H1 (cell line): ENCODE measurements around the gene ATP6V1E1. TPM values are rescaled to one million over a fixed set of nuclear protein-coding genes. Genes with fewer than 3 reads are reported as not detected.

ENCODE experiments used
- CTCF ChIA-PET: fragments of 300-600 bp; sonication (Branson Sonifier 250); formaldehyde crosslinking; loops from one replicate; lab custom pipeline; 2021; ENCODE audit not compliant: partially characterized antibody; lab: Charles Lee
- POLR2A ChIA-PET: fragments of 300-600 bp; sonication (Branson Sonifier 250); formaldehyde crosslinking; loops from one replicate; lab custom pipeline; 2021; ENCODE audit warnings: inconsistent platforms; ENCODE audit not compliant: partially characterized antibody; lab: Charles Lee
- DNase-seq, 2 experiments: peaks; one replicate each; pipeline versions ENCODE4 v3.0.0 to v3.0.0-alpha.2; 2010 to 2022; ENCODE audit warnings: low spot score in 2 of 2, low read depth in 1 of 2, mixed read lengths in 1 of 2
- FAIRE-seq: peaks from 2 replicates; lab custom pipeline; 2011; peaks lifted over from hg19 to GRCh38; lab: Jason Lieb, UNC
- H2AFZ ChIP-seq: 2 replicates; pipeline ENCODE4 v1.8.1; 2012; ENCODE audit warnings: low read length, inconsistent platforms
- H2AK5ac ChIP-seq: 2 replicates; pipeline ENCODE4 v1.6.1; 2013; ENCODE audit warnings: low read depth, low read length
- H2BK120ac ChIP-seq: replicated peaks from 2 replicates; pipeline ENCODE3; 2013; ENCODE audit warnings: low read depth, low read length, inconsistent platforms
- H2BK12ac ChIP-seq: 2 replicates; pipeline ENCODE4 v1.6.1; 2013; ENCODE audit warnings: low read depth, low read length
- H2BK15ac ChIP-seq: 2 replicates; pipeline ENCODE4 v1.6.1; 2013; ENCODE audit warnings: low read length
- H2BK20ac ChIP-seq: 2 replicates; pipeline ENCODE4 v1.6.1; 2013; ENCODE audit warnings: low read length
- H2BK5ac ChIP-seq: 2 replicates; pipeline ENCODE4 v1.6.1; 2013; ENCODE audit warnings: low read depth, low read length
- H3K14ac ChIP-seq: 2 replicates; pipeline ENCODE4 v1.6.1; 2013; ENCODE audit warnings: inconsistent platforms; ENCODE audit not compliant: insufficient read length
- H3K18ac ChIP-seq: 2 replicates; pipeline ENCODE4 v1.6.1; 2013; ENCODE audit warnings: low read length; ENCODE audit errors: extremely low read depth
- H3K23ac ChIP-seq: 2 replicates; pipeline ENCODE4 v1.6.1; 2013; ENCODE audit warnings: inconsistent platforms; ENCODE audit not compliant: insufficient read length
- H3K23me2 ChIP-seq: 2 replicates; pipeline ENCODE4 v1.6.1; 2013; ENCODE audit warnings: low read depth, low read length
- H3K27ac ChIP-seq: 2 replicates; pipeline ENCODE4 v1.6.1; 2011; ENCODE audit warnings: low read depth, low read length, inconsistent platforms
- H3K27me3 ChIP-seq, 4 experiments: replicated peaks in 1 of 4; 1 replicate in 1 of 4; 2 replicates in 3 of 4; pipeline versions ENCODE4 v1.6.1 to v1.8.1; 2011 to 2013; ENCODE audit warnings: low read length in 3 of 4, mild to moderate bottlenecking in 3 of 4, inconsistent platforms in 2 of 4, mixed read lengths in 2 of 4, moderate library complexity in 1 of 4; ENCODE audit not compliant: control insufficient read depth in 3 of 4, insufficient read depth in 3 of 4; ENCODE audit errors: extremely low read depth in 1 of 4
- H3K36me3 ChIP-seq, 4 experiments: 2 replicates each; pipeline versions ENCODE4 v1.6.1 to v1.8.1; 2011 to 2013; ENCODE audit warnings: mild to moderate bottlenecking in 4 of 4, low read length in 3 of 4, moderate library complexity in 2 of 4, control low read depth in 1 of 4, inconsistent platforms in 1 of 4; ENCODE audit not compliant: insufficient read depth in 4 of 4, control insufficient read depth in 2 of 4
- H3K4ac ChIP-seq: replicated peaks from 2 replicates; pipeline ENCODE3; 2013; ENCODE audit warnings: low read length, low read depth, mixed read lengths, inconsistent platforms; ENCODE audit not compliant: insufficient read length
- H3K4me1 ChIP-seq, 4 experiments: replicated peaks in 1 of 4; 1 replicate in 1 of 4; 2 replicates in 3 of 4; pipeline versions ENCODE4 v1.6.1 to v1.8.1; 2011 to 2013; ENCODE audit warnings: low read length in 3 of 4, inconsistent platforms in 2 of 4, mixed read lengths in 1 of 4; ENCODE audit not compliant: insufficient read depth in 4 of 4, control insufficient read depth in 3 of 4
- H3K4me2 ChIP-seq, 2 experiments: 2 replicates each; pipeline versions ENCODE4 v1.6.1 to v1.8.1; 2011 to 2013; ENCODE audit warnings: low read depth in 2 of 2, low read length in 2 of 2, control low read depth in 1 of 2, inconsistent platforms in 1 of 2, mild to moderate bottlenecking in 1 of 2; ENCODE audit not compliant: insufficient read depth in 1 of 2
- H3K4me3 ChIP-seq, 4 experiments: fragments of 200-600, 300-600 bp in 1 of 4; sonication (generic), shearing (Covaris generic), sonication (Bioruptor Twin) in 1 of 4; 2 replicates each; pipeline versions ENCODE4 v1.5.1 to v1.8.1; 2011 to 2016; ENCODE audit warnings: low read length in 4 of 4, low read depth in 3 of 4, control low read depth in 2 of 4, inconsistent platforms in 2 of 4, mild to moderate bottlenecking in 2 of 4, mixed read lengths in 1 of 4, moderate library complexity in 1 of 4; ENCODE audit not compliant: insufficient read depth in 2 of 4; ENCODE audit errors: extremely low read depth in 1 of 4
- H3K56ac ChIP-seq: replicated peaks from 2 replicates; pipeline ENCODE3; 2013; ENCODE audit warnings: low read depth, mild to moderate bottlenecking, mixed read lengths, low read length, inconsistent platforms; ENCODE audit not compliant: insufficient read length
- H3K79me1 ChIP-seq: 2 replicates; pipeline ENCODE4 v1.6.1; 2013; ENCODE audit warnings: low read depth, low read length, control low read depth
- H3K79me2 ChIP-seq, 2 experiments: 2 replicates each; pipeline versions ENCODE4 v1.6.1 to v1.8.1; 2012 to 2013; ENCODE audit warnings: low read length in 2 of 2, mild to moderate bottlenecking in 2 of 2, inconsistent platforms in 1 of 2; ENCODE audit not compliant: insufficient read depth in 2 of 2, control insufficient read depth in 1 of 2
- H3K9ac ChIP-seq, 4 experiments: replicated peaks in 1 of 4; 1 replicate in 1 of 4; 2 replicates in 3 of 4; pipeline versions ENCODE4 v1.6.1 to v1.8.1; 2011 to 2013; ENCODE audit warnings: low read depth in 3 of 4, low read length in 3 of 4, control low read depth in 2 of 4, mild to moderate bottlenecking in 2 of 4, moderate library complexity in 2 of 4, inconsistent platforms in 1 of 4; ENCODE audit errors: extremely low read depth in 1 of 4
- H3K9me3 ChIP-seq, 2 experiments: 2 replicates each; pipeline versions ENCODE4 v1.6.1 to v1.8.1; 2012 to 2013; ENCODE audit warnings: mild to moderate bottlenecking in 2 of 2, moderate library complexity in 2 of 2, control low read depth in 1 of 2, inconsistent platforms in 1 of 2, low read depth in 1 of 2, low read length in 1 of 2, mixed read lengths in 1 of 2; ENCODE audit not compliant: insufficient read depth in 2 of 2
- H4K20me1 ChIP-seq, 2 experiments: replicated peaks in 1 of 2; 2 replicates each; pipeline versions ENCODE3 to v1.8.1; 2011 to 2013; ENCODE audit warnings: inconsistent platforms in 2 of 2, low read length in 2 of 2, mild to moderate bottlenecking in 1 of 2; ENCODE audit not compliant: insufficient read depth in 2 of 2, control insufficient read depth in 1 of 2
- H4K5ac ChIP-seq: 2 replicates; pipeline ENCODE4 v1.6.1; 2013; ENCODE audit warnings: low read length, low read depth, mixed read lengths, inconsistent platforms; ENCODE audit not compliant: insufficient read length
- H4K8ac ChIP-seq: 2 replicates; pipeline ENCODE4 v1.8.0; 2013; ENCODE audit warnings: mild to moderate bottlenecking, moderate library complexity, low read length, inconsistent platforms; ENCODE audit not compliant: insufficient read depth; ENCODE audit errors: extremely low read depth
- H4K91ac ChIP-seq: replicated peaks from 2 replicates; pipeline ENCODE3; 2013; ENCODE audit warnings: low read length, mixed read lengths, inconsistent platforms; ENCODE audit not compliant: insufficient read length
- BACH1 ChIP-seq: IDR thresholded peaks from 2 replicates; pipeline ENCODE4 v1.6.1; 2012; ENCODE audit warnings: low read length, improper control_type of control experiment
- CHD1 ChIP-seq: IDR thresholded peaks from 2 replicates; pipeline ENCODE4 v1.6.1; 2012; ENCODE audit warnings: low read depth, low read length, improper control_type of control experiment
- CREB1 ChIP-seq: IDR thresholded peaks from 2 replicates; pipeline ENCODE4 v1.6.1; 2012; ENCODE audit warnings: inconsistent platforms
- GABPA ChIP-seq: IDR thresholded peaks from 2 replicates; pipeline ENCODE4 v1.6.1; 2011; ENCODE audit warnings: mild to moderate bottlenecking, low read length, moderate library complexity, borderline replicate concordance; ENCODE audit not compliant: insufficient read depth
- HDAC6 ChIP-seq: IDR thresholded peaks from one replicate; pipeline ENCODE4 v1.7.1; 2012; ENCODE audit warnings: low read depth, mild to moderate bottlenecking, inconsistent platforms, low read length, moderate library complexity
- MAFK ChIP-seq: IDR thresholded peaks from 2 replicates; pipeline ENCODE4 v1.6.1; 2012; ENCODE audit warnings: low read depth, mild to moderate bottlenecking, improper control_type of control experiment, low read length
- RFX5 ChIP-seq: IDR thresholded peaks from 2 replicates; pipeline ENCODE4 v1.6.1; 2011; ENCODE audit warnings: low read depth, low read length, improper control_type of control experiment, borderline replicate concordance
- RXRA ChIP-seq: IDR thresholded peaks from 2 replicates; pipeline ENCODE4 v1.6.1; 2011; ENCODE audit warnings: low read depth, mild to moderate bottlenecking, low read length, moderate library complexity; ENCODE audit not compliant: insufficient read depth
- TAF1 ChIP-seq: IDR thresholded peaks from 2 replicates; pipeline ENCODE4 v1.6.1; 2011; ENCODE audit warnings: mild to moderate bottlenecking, low read depth, low read length
- ZNF274 ChIP-seq: IDR thresholded peaks from 2 replicates; pipeline ENCODE4 v1.7.0; 2012; ENCODE audit warnings: low read length, borderline replicate concordance; ENCODE audit errors: extremely low read depth
- WGBS, 2 experiments: shearing (Covaris generic) in 1 of 2; methylation state at CpG; one replicate each; pipeline versions ENCODE4 v1.1.6 to v1.1.7; 2013 to 2015; ENCODE audit warnings: low lambda C conversion rate in 2 of 2, mixed read lengths in 2 of 2, inconsistent platforms in 1 of 2, low coverage in 1 of 2, missing lambda C conversion rate in 1 of 2; ENCODE audit not compliant: insufficient replicate concordance in 2 of 2, insufficient coverage in 1 of 2, insufficient read length in 1 of 2; ENCODE audit errors: extremely low coverage in 1 of 2, missing lambda C conversion rate in 1 of 2; 5-methylcytosine and 5-hydroxymethylcytosine counted together
- polyA plus RNA-seq, 7 experiments: library from polyadenylated mRNA; depleted of rRNA in 3 of 7; stranded (reverse) in 5 of 7; unstranded in 2 of 7; fragments of >200 nt in 5 of 7; fragments of 200-250 nt in 2 of 7; gene quantifications; 1 replicate in 5 of 7; 2 replicates in 1 of 7; 4 replicates in 1 of 7; pipeline versions ENCODE4 v1.2.1 to v1.2.3, GENCODE V29; 2011 to 2013; ENCODE audit warnings: missing spikeins in 2 of 7, mixed read lengths in 2 of 7
- total RNA-seq: library from RNA; stranded (reverse); fragmentation: NEBNext Ultra II Directional; extraction: Animal tissue kit (Norgen Biotek cat#: 25700); gene quantifications from 2 replicates; pipeline ENCODE4 v1.2.1, GENCODE V29; 2021
- TF ChIP-seq, protein P1 (sequence below): IDR thresholded peaks from 2 replicates; pipeline ENCODE4 v1.6.1; 2011; ENCODE audit warnings: low read depth, mild to moderate bottlenecking, low read length; ENCODE audit not compliant: insufficient read depth

ATP6V1E1 gene
- total and polyA plus RNA-seq, 2 of the 8 experiments (the other 6 are each of a cell fraction or from before 2014, with no cell fraction given) = 80.4 to 88.1 TPM

DNA sequence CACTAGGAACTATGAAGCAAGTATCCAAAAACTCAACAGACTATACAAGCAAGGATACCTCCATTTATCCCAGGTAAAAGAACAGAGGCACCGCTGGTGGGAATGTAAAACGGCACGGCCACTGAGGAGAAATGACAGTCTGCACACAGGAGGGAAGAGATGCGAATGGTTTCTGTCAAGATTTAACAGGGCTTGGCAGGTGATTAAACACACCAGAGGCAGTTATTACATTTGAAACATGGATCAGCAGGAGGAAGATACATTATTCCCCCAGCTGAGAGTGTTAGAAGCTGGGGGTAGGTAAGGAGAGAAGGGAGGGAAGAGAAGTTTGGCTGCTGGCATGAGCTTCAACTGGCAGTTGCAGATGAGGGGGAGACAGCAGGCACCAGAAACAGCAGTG lies 30.2 kb downstream of the ATP6V1E1 start:
- Histone ChIP-seq H3K4me2 (no peak overlapping the region), H3K27ac (no peak overlapping the region), H2BK5ac (no peak overlapping the region), H3K23ac (no peak overlapping the region), H3K4ac (no peak overlapping the region), H4K5ac (no peak overlapping the region), H3K14ac (no peak overlapping the region), H3K23me2 (no peaks in the 10 kb centered on the region), H3K27me3 (no peaks in the 10 kb centered on the region), H3K79me2 (no peaks in the 10 kb centered on the region), H2BK15ac (no peak overlapping the region), H3K79me1 (no peaks in the 10 kb centered on the region), H2BK20ac (no peak overlapping the region), H4K20me1 (peaks cover 0 to 4% of the 10 kb centered on the region in 2 experiments), H2AFZ (no peak overlapping the region)
- FAIRE-seq (no peak), DNase-seq (no peak)
- POLR2A ChIA-PET = no interaction called here
- TF ChIP-seq, protein P1, sequence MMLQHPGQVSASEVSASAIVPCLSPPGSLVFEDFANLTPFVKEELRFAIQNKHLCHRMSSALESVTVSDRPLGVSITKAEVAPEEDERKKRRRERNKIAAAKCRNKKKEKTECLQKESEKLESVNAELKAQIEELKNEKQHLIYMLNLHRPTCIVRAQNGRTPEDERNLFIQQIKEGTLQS = no peak
- TF ChIP-seq GABPA = no peak
- TF ChIP-seq CREB1 = no peak
- no peak for TF ChIP-seq HDAC6
- TF ChIP-seq RXRA = no peak
- TF ChIP-seq ZNF274 = no peak
- no peak for TF ChIP-seq MAFK
- TF ChIP-seq CHD1 = no peak
- TF ChIP-seq TAF1 = no peak
- no peak for TF ChIP-seq BACH1
- TF ChIP-seq RFX5 = no peak
- TF ChIP-seq, all 59 proteins: peak for 0
- Histone ChIP-seq H2BK12ac (no peak overlapping the region), H4K91ac (no peak overlapping the region), H2BK120ac (no peak overlapping the region), H3K4me3 (no peak overlapping the region), H3K4me1 (no peaks in the 10 kb centered on the region), H3K9me3 (no peaks in the 10 kb centered on the region), H3K9ac (no peak overlapping the region), H3K36me3 (peaks cover 21 to 61% (median 49%) of the 10 kb centered on the region in 4 experiments), H2AK5ac (no peak overlapping the region), H4K8ac (no peak overlapping the region), H3K56ac (no peak overlapping the region), H3K18ac (no peak overlapping the region)
- CTCF ChIA-PET = no interaction called here
- 97% methylated on average over 4 of the region's 4 CpGs; no CpG with 5 or more reads in 1 of the 2 experiments for WGBS, 2 experiments
